ENCODE data around the gene HARS2.
"Not testable (repeated sequence)": the region's sequence is repeated elsewhere in the genome, so short reads cannot be mapped to it uniquely, and the experiment has no call there.

HARS2 gene

GRCh38 chr5:140690941-140691924 is at the start of gene HARS2, which contains the start of gene HARS1:
Gene HARS2, plus strand, starts transcription at chr5:140691455. Its CDS starts 194 bp downstream, at chr5:140691649.
Gene HARS1, minus strand, starts transcription at chr5:140691370. Its CDS starts 66 bp downstream, at chr5:140691304.
- Histone ChIP-seq H3K9me3 (no peaks in the 10 kb centered on the region), H3K4me2 (peak within 1 kb of the TSS; percentile 96), H3K36me3 (peaks cover 60% of the 10 kb centered on the region), H3K9ac (peak within 1 kb of the TSS; percentile 93), H3K4me1 (peaks cover 31% of the 10 kb centered on the region), H4K20me1 (no peaks in the 10 kb centered on the region), H3K27me3 (no peaks in the 10 kb centered on the region), H3K4me3 (peak within 1 kb of the TSS; percentile 96), H3K27ac (peak within 1 kb of the TSS; percentile 83)
- TF ChIP-seq Cebpa-rat (IDR thresholded peaks at IDR 0.05) = no peak

- peaks cover 51% of the 10 kb centered on the region for H3K36me3 ChIP-seq
- H3K9me3 ChIP-seq = no peaks in the 10 kb centered on the region
- H3K27ac ChIP-seq = no peak overlapping the region
- peaks cover 25% of the 10 kb centered on the region; the same call in 1 of the 2 replicates for H4K20me1 ChIP-seq
- peaks cover 43% of the 10 kb centered on the region for H3K4me1 ChIP-seq
- no peaks in the 10 kb centered on the region for H3K27me3 ChIP-seq
- H3K4me2 ChIP-seq = no peak overlapping the region
- H3K9ac ChIP-seq = peak overlapping the region; percentile 3; the same call in 1 of the 2 replicates
- TF ChIP-seq Cebpa-rat (IDR thresholded peaks at IDR 0.05) = no peak
- no peak overlapping the region for H3K4me3 ChIP-seq
These were observed 49.5 kb upstream of the HARS2 start for GRCh38 chr5:140641716-140642115.

GRCh38 chr5:140642718-140643117 is 48.5 kb upstream of the HARS2 start:
- H3K4me1 ChIP-seq = peaks cover 44% of the 10 kb centered on the region
- H3K9me3 ChIP-seq = no peaks in the 10 kb centered on the region
- H3K27me3 ChIP-seq = no peaks in the 10 kb centered on the region
- H3K9ac ChIP-seq = no peak overlapping the region
- no peak overlapping the region for H3K4me3 ChIP-seq
- no peak overlapping the region for H3K4me2 ChIP-seq
- peaks cover 30% of the 10 kb centered on the region; the same call in 1 of the 2 replicates for H4K20me1 ChIP-seq
- peaks cover 51% of the 10 kb centered on the region for H3K36me3 ChIP-seq
- TF ChIP-seq Cebpa-rat (IDR thresholded peaks at IDR 0.05) = no peak
- H3K27ac ChIP-seq = no peak overlapping the region

GRCh38 chr5:140647042-140647419 is 44.2 kb upstream of the HARS2 start:
- H3K4me2 ChIP-seq = peak overlapping the region; percentile 90
- H3K27ac ChIP-seq = peak overlapping the region; percentile 73
- peak overlapping the region; percentile 82 for H3K4me3 ChIP-seq
- peak overlapping the region; percentile 83 for H3K9ac ChIP-seq
- H3K36me3 ChIP-seq = peaks cover 71% of the 10 kb centered on the region
- no peaks in the 10 kb centered on the region for H3K27me3 ChIP-seq
- no peaks in the 10 kb centered on the region for H3K9me3 ChIP-seq
- H3K4me1 ChIP-seq = peaks cover 27% of the 10 kb centered on the region
- no peak for TF ChIP-seq Cebpa-rat (IDR thresholded peaks at IDR 0.05)
- peaks cover 30% of the 10 kb centered on the region; the same call in 1 of the 2 replicates for H4K20me1 ChIP-seq

GRCh38 chr5:140658870-140659269 is 32.4 kb upstream of the HARS2 start:
- Histone ChIP-seq H3K36me3 (peaks cover 97% of the 10 kb centered on the region), H3K4me1 (peaks cover 4% of the 10 kb centered on the region), H3K4me3 (no peak overlapping the region), H4K20me1 (no peaks in the 10 kb centered on the region), H3K4me2 (no peak overlapping the region), H3K9me3 (no peaks in the 10 kb centered on the region), H3K27me3 (no peaks in the 10 kb centered on the region), H3K9ac (no peak overlapping the region), H3K27ac (no peak overlapping the region)
- TF ChIP-seq Cebpa-rat (IDR thresholded peaks at IDR 0.05) = no peak

- not testable (repeated sequence) for H3K9me3 ChIP-seq, H4K20me1 ChIP-seq, H3K27ac ChIP-seq, H3K27me3 ChIP-seq, H3K4me2 ChIP-seq, H3K4me3 ChIP-seq, H3K9ac ChIP-seq
- Histone ChIP-seq H3K4me1 (peaks cover 11% of the 10 kb centered on the region), H3K36me3 (peaks cover 82% of the 10 kb centered on the region)
These were observed 30.9 kb upstream of the HARS2 start for GRCh38 chr5:140660371-140660770.

GRCh38 chr5:140664030-140664358 is 27.3 kb upstream of the HARS2 start:
- Histone ChIP-seq H3K4me2 (peak overlapping the region; percentile 85), H3K9me3 (no peaks in the 10 kb centered on the region), H3K27ac (peak overlapping the region; percentile 83), H3K4me1 (peaks cover 31% of the 10 kb centered on the region), H3K36me3 (peaks cover 70% of the 10 kb centered on the region), H3K9ac (peak overlapping the region; percentile 87), H4K20me1 (peaks cover 34% of the 10 kb centered on the region), H3K4me3 (peak overlapping the region; percentile 91), H3K27me3 (no peaks in the 10 kb centered on the region)
- no peak for TF ChIP-seq Cebpa-rat (IDR thresholded peaks at IDR 0.05)

- peak within 1 kb of the TSS; percentile 85 for H3K4me2 ChIP-seq
- peak within 1 kb of the TSS; percentile 83 for H3K27ac ChIP-seq
- H3K4me3 ChIP-seq = peak within 1 kb of the TSS; percentile 91
- no peaks in the 10 kb centered on the region for H3K27me3 ChIP-seq
- peaks cover 70% of the 10 kb centered on the region for H3K36me3 ChIP-seq
- no peaks in the 10 kb centered on the region for H3K9me3 ChIP-seq
- peak within 1 kb of the TSS; percentile 87 for H3K9ac ChIP-seq
- peaks cover 40% of the 10 kb centered on the region for H4K20me1 ChIP-seq
- H3K4me1 ChIP-seq = peaks cover 31% of the 10 kb centered on the region
- no peak for TF ChIP-seq Cebpa-rat (IDR thresholded peaks at IDR 0.05)
These were observed 26.7 kb upstream of the HARS2 start, which contains the start of gene WDR55 for GRCh38 chr5:140664359-140665119. Gene WDR55, plus strand, starts transcription at chr5:140664904. Its CDS starts 9 bp downstream, at chr5:140664913.

- H3K9me3 ChIP-seq, H3K27ac ChIP-seq, H3K4me3 ChIP-seq, H3K27me3 ChIP-seq, H3K4me2 ChIP-seq, H3K9ac ChIP-seq: not testable (repeated sequence)
- peaks cover 13% of the 10 kb centered on the region for H3K4me1 ChIP-seq
- peaks cover 95% of the 10 kb centered on the region for H3K36me3 ChIP-seq
- peaks cover 56% of the 10 kb centered on the region for H4K20me1 ChIP-seq
These were observed 20.2 kb upstream of the HARS2 start for GRCh38 chr5:140671035-140671434.

Data from BLaER1 (cell line).